VCaP (cell line): Measurements from ENCODE around the gene PSMG1.
A peak's percentile ranks its signal among the peaks of the same experiment; 100 is the strongest.
"Not testable (repeated sequence)": the region's sequence is repeated elsewhere in the genome, so short reads cannot be mapped to it uniquely, and the experiment has no call there.

Experiments
- H3K27ac ChIP-seq: fragments of 450-650 bp; 2 replicates; pipeline ENCODE4 v1.5.1; 2017
- TF ChIP-seq, protein P1 (sequence below): fragments of 450-650 bp; conservative IDR thresholded peaks from 2 replicates; pipeline ENCODE4 v1.5.1; 2017; ENCODE audit warnings: mild to moderate bottlenecking, moderate library complexity

Gene PSMG1

DNA sequence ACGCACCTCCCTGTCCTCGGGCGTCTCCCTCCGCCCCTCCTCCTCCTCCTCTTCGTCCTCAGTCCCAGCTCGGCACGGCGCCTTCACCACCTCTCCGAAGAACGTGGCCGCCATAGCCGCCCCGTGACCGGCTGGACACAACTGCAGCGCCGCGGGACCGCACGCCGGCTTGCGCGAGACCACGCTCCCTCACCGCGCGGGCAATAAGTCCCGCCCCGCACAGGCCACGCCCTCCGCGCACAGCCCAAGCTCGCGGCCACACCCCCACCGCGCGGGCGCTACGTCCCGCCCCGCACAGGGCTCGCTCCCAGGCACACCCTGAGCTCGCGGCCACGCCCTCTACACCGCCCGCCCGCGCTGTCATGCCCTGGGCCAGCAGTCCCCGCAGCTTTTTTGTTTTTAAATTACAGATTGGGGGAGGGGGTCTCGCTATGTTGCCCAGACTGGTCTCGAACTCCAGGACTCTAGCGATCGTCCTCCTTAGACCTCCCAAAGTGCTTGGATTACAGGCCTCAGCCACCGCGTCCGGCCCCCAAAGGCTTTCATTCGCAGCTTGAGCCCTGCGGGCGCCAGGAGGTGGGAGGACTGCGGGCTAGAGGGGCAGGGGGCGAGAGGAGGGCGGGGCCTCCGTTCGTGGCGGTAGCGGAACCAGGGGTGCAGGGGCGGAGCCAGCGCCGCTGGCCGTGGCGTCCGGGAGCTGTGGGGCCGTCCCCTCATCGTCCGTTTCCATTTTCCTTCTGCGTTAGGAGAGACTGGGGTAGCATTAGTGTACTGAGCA is at the start of gene PSMG1:
Gene PSMG1 (minus strand): TSS at position 180 of the 778 bp plus-strand sequence. CDS start 66 bp downstream, at position 114.
- H3K27ac ChIP-seq: peak within 1 kb of the TSS; percentile 82
- TF ChIP-seq, protein P1, sequence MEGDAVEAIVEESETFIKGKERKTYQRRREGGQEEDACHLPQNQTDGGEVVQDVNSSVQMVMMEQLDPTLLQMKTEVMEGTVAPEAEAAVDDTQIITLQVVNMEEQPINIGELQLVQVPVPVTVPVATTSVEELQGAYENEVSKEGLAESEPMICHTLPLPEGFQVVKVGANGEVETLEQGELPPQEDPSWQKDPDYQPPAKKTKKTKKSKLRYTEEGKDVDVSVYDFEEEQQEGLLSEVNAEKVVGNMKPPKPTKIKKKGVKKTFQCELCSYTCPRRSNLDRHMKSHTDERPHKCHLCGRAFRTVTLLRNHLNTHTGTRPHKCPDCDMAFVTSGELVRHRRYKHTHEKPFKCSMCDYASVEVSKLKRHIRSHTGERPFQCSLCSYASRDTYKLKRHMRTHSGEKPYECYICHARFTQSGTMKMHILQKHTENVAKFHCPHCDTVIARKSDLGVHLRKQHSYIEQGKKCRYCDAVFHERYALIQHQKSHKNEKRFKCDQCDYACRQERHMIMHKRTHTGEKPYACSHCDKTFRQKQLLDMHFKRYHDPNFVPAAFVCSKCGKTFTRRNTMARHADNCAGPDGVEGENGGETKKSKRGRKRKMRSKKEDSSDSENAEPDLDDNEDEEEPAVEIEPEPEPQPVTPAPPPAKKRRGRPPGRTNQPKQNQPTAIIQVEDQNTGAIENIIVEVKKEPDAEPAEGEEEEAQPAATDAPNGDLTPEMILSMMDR: no peak

- no peak overlapping the region for H3K27ac ChIP-seq
- TF ChIP-seq, protein P1: no peak
Measured at GRCh38 chr21:39232861-39233291, 49.6 kb upstream of the PSMG1 start.

DNA sequence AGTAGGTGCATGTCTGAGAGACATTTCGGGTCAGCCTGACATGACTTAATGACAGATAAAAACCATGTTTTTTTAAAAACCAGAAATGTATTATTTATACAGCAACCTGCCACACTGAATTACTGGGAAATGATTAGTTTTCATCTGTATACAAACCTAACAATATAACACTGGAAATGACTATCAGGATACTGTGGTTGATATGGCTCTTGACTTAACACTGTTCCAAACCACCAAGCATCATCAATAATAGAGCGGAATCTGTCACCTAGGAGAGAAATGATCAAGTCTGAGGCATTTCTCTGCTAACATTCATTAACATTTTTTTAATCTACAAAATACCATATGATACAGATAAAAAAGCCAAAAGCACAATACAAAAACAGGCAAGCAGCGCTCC is 41.7 kb upstream of the PSMG1 start:
- H3K27ac ChIP-seq: no peak overlapping the region
- TF ChIP-seq, protein P1: no peak

- TF ChIP-seq, protein P1: no peak
- H3K27ac ChIP-seq: no peak overlapping the region
Measured at GRCh38 chr21:39221997-39222486, 38.8 kb upstream of the PSMG1 start.

DNA sequence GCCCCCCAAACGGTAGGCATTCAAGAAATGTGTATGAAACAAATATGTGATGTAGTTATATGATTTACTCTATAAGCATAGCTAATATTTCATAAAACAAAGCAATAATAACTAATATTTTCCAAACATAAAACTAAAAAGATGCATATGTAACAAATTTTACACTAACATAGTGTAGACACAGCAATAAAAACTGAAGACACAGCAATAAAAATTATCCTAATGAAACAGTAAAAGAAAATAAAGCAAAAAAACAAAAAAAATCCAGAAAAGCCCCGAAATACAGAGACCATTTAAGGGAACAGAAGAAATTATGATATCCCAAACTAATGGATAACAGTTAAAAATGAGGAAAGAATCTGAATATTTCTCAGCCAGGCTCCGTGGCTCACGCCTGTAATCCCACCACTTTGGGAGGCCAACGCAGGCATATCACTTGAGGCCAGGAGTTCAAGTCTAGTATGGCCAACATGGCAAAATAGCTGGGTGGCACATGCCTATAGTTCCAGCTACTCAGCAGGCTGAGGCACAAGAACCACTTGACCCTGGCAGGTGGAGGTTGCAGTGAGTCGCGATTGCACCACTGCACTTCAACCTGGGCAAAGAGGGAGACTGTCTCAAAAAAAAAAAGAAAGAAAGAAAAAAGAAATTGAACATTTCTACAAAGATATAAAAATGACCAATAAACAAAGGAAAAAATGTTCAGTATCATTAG is 38.2 kb upstream of the PSMG1 start:
- H3K27ac ChIP-seq: no peak overlapping the region
- TF ChIP-seq, protein P1: no peak

GRCh38 chr21:39220875-39221274 is 37.6 kb upstream of the PSMG1 start:
- not testable (repeated sequence) for H3K27ac ChIP-seq

- no peak overlapping the region for H3K27ac ChIP-seq
- TF ChIP-seq, protein P1: no peak
Measured at GRCh38 chr21:39220150-39220549, 36.9 kb upstream of the PSMG1 start.

GRCh38 chr21:39218082-39218409 is 34.8 kb upstream of the PSMG1 start:
- H3K27ac ChIP-seq: peak overlapping the region; percentile 64
- TF ChIP-seq, protein P1: no peak
